Gastroesophageal sphincter (tissue), 3 donors: ENCODE measurements around the gene IHH.

ENCODE experiments used
- POLR2A ChIP-seq, 2 donors: fragments of 450-650 bp; IDR thresholded peaks; one replicate each; pipeline ENCODE4 v1.6.1; 2017; ENCODE audit warnings: antibody characterized with exemption in 2 of 2, mild to moderate bottlenecking in 2 of 2, moderate library complexity in 1 of 2
- TF ChIP-seq, protein P1 (sequence below), 4 experiments: fragments of 200-600 bp in 2 of 4; fragments of 450-650 bp in 2 of 4; sonication (generic) in 1 of 4; IDR thresholded peaks; one replicate each; pipeline ENCODE4 v1.5.1; 2017 to 2019; ENCODE audit warnings: antibody characterized with exemption in 4 of 4, mild to moderate bottlenecking in 2 of 4, moderate library complexity in 2 of 4

DNA sequence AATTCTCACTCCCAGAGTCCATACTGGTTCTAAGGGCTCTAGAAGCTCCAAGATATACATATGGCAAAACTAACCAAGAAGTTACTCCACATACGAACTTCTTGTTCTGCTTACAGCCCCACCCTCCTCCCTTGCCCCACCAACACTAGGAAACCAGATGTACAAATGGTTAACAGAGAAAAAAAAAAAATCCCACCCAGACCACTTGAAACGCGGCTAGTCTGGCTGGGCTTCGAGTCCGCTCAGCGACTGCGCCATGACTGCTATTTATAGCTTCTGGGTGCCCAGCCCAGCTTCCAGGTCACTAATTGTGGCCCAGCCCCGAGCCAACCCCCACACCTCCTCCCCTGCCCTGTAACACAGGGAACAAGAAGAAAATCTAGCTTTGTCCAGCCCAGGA is 47.0 kb upstream of the IHH start:
- TF ChIP-seq, protein P1, sequence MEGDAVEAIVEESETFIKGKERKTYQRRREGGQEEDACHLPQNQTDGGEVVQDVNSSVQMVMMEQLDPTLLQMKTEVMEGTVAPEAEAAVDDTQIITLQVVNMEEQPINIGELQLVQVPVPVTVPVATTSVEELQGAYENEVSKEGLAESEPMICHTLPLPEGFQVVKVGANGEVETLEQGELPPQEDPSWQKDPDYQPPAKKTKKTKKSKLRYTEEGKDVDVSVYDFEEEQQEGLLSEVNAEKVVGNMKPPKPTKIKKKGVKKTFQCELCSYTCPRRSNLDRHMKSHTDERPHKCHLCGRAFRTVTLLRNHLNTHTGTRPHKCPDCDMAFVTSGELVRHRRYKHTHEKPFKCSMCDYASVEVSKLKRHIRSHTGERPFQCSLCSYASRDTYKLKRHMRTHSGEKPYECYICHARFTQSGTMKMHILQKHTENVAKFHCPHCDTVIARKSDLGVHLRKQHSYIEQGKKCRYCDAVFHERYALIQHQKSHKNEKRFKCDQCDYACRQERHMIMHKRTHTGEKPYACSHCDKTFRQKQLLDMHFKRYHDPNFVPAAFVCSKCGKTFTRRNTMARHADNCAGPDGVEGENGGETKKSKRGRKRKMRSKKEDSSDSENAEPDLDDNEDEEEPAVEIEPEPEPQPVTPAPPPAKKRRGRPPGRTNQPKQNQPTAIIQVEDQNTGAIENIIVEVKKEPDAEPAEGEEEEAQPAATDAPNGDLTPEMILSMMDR (IDR thresholded peaks at IDR 0.05), result no peak
- TF ChIP-seq POLR2A (IDR thresholded peaks at IDR 0.05), result no peak
